Astrocyte (in vitro differentiated cells and primary cell): Measurements from ENCODE around the gene PLXND1.

Experiments
- CTCF ChIP-seq: IDR thresholded peaks from 2 replicates; pipeline ENCODE4 v1.5.1; 2011; ENCODE audit warnings: low read depth, mild to moderate bottlenecking, inconsistent platforms, low read length, moderate library complexity; ENCODE audit not compliant: insufficient read depth
- EZH2 ChIP-seq: IDR thresholded peaks from 2 replicates; pipeline ENCODE4 v1.6.1; 2012; ENCODE audit warnings: mild to moderate bottlenecking, low read length, inconsistent platforms; ENCODE audit not compliant: insufficient read depth

GRCh38 chr3:129602309-129602708, 4.2 kb downstream of the PLXND1 start:
- no peak for TF ChIP-seq CTCF
- no peak for TF ChIP-seq EZH2
